Left lung (tissue), 10 donors: ENCODE measurements around the gene CDHR1. TPM values are rescaled to one million over a fixed set of nuclear protein-coding genes. Genes with fewer than 3 reads are reported as not detected.

Experiments
- ATAC-seq: fragments of 200-7000 bp; cut with Tn5 transposase; one replicate; pipeline ENCODE4 v1.9.1; 2020; ENCODE audit warnings: moderate library complexity
- DNase-seq, 4 donors: peaks; one replicate each; pipeline ENCODE4 v3.0.0-alpha.2; 2013 to 2020
- H3K27ac ChIP-seq, 2 donors: fragments of 200-600 bp; sonication (generic) in 1 of 2; one replicate each; pipeline versions ENCODE4 v1.5.0 to v1.8.0; 2020 to 2021
- H3K27me3 ChIP-seq, 2 donors: fragments of 200-600 bp; sonication (generic) in 1 of 2; one replicate each; pipeline versions ENCODE4 v1.5.0 to v1.8.0; 2020 to 2021
- H3K36me3 ChIP-seq, 2 donors: fragments of 200-600 bp; sonication (generic) in 1 of 2; one replicate each; pipeline versions ENCODE4 v1.5.0 to v1.8.0; 2020 to 2021
- H3K4me1 ChIP-seq, 2 donors: fragments of 200-600 bp; one replicate each; pipeline ENCODE4 v1.8.0; 2021
- H3K4me3 ChIP-seq, 2 donors: fragments of 200-600 bp; sonication (generic) in 1 of 2; one replicate each; pipeline versions ENCODE4 v1.5.0 to v1.8.0; 2020 to 2021; ENCODE audit warnings: mild to moderate bottlenecking in 1 of 2
- H3K9me3 ChIP-seq, 2 donors: fragments of 200-600 bp; sonication (generic) in 1 of 2; one replicate each; pipeline versions ENCODE4 v1.5.0 to v1.8.0; 2020 to 2021
- CTCF ChIP-seq, 2 donors: fragments of 200-600 bp; sonication (generic) in 1 of 2; IDR thresholded peaks; one replicate each; pipeline versions ENCODE4 v1.5.0 to v1.8.0; 2021; ENCODE audit warnings: antibody characterized with exemption in 2 of 2
- intact Hi-C, 2 donors: fragments of 100-400 bp; cut with DNase I; formaldehyde crosslinking; loops; one replicate each; pipeline versions ENCODE4 v1.11.2 to v1.14.2; 2022
- polyA plus RNA-seq, 6 donors: library from polyadenylated mRNA; unstranded; fragments of 120-200 nt; gene quantifications; one replicate each; pipeline ENCODE4 v1.2.1, GENCODE V29; 2013; ENCODE audit not compliant: insufficient read length in 6 of 6
- total RNA-seq, 2 donors: library from RNA; stranded (reverse); fragmentation: NEBNext Ultra II Directional; extraction: Animal tissue kit (Norgen Biotek cat#: 25700); gene quantifications; one replicate each; pipeline ENCODE4 v1.2.1, GENCODE V29; 2021
- donor health status: DM: no; HTN: yes; CAD: no.
- donor health status: DM: no; HTN: no; CAD: no.

CDHR1 gene
- total and polyA plus RNA-seq, 8 donors = 0.10 to 0.94 (median 0.31) TPM

GRCh38 chr10:84244651-84245270, 50.4 kb downstream of the CDHR1 start, which contains the start of gene RGR:
Gene RGR, plus strand, starts transcription at chr10:84245053. Its CDS starts 38 bp downstream, at chr10:84245091.
- H3K27me3 ChIP-seq = no peaks in the 10 kb centered on the region
- ATAC-seq (peak; percentile 74), DNase-seq (peak in 2 of 4 donors; percentile 25 to 56)
- intact Hi-C loops = no loop called here
- H3K9me3 ChIP-seq = no peaks in the 10 kb centered on the region
- no peak for TF ChIP-seq CTCF (IDR thresholded peaks at IDR 0.05)
- H3K27ac ChIP-seq = no peak within 1 kb of the TSS
- no peaks in the 10 kb centered on the region for H3K4me1 ChIP-seq
- H3K4me3 ChIP-seq = no peak within 1 kb of the TSS
- no peaks in the 10 kb centered on the region for H3K36me3 ChIP-seq

GRCh38 chr10:84247496-84247895, 53.2 kb downstream of the CDHR1 start:
- intact Hi-C loops = no loop called here
- Histone ChIP-seq H3K27me3 (no peaks in the 10 kb centered on the region), H3K36me3 (no peaks in the 10 kb centered on the region), H3K9me3 (no peaks in the 10 kb centered on the region), H3K4me1 (no peaks in the 10 kb centered on the region), H3K27ac (no peak overlapping the region), H3K4me3 (no peak overlapping the region)
- no peak for TF ChIP-seq CTCF (IDR thresholded peaks at IDR 0.05)
- ATAC-seq = no peak
- no peak for DNase-seq

- no peak for TF ChIP-seq CTCF (IDR thresholded peaks at IDR 0.05)
- H3K27ac ChIP-seq = no peak overlapping the region
- no peaks in the 10 kb centered on the region for H3K9me3 ChIP-seq
- no peak overlapping the region for H3K4me3 ChIP-seq
- intact Hi-C loops = no loop called here
- DNase-seq (no peak), ATAC-seq (no peak)
- no peaks in the 10 kb centered on the region for H3K27me3 ChIP-seq
- no peaks in the 10 kb centered on the region for H3K36me3 ChIP-seq
- H3K4me1 ChIP-seq = no peaks in the 10 kb centered on the region
Measured at GRCh38 chr10:84248794-84249193, 54.5 kb downstream of the CDHR1 start.

- intact Hi-C loops = no loop called here
- H3K4me1 ChIP-seq = no peaks in the 10 kb centered on the region
- no peak for TF ChIP-seq CTCF (IDR thresholded peaks at IDR 0.05)
- H3K9me3 ChIP-seq = no peaks in the 10 kb centered on the region
- no peak overlapping the region for H3K4me3 ChIP-seq
- H3K36me3 ChIP-seq = no peaks in the 10 kb centered on the region
- peaks cover 0 to 12% of the 10 kb centered on the region in 2 donors for H3K27me3 ChIP-seq
- ATAC-seq (no peak), DNase-seq (no peak)
- no peak overlapping the region for H3K27ac ChIP-seq
Measured at GRCh38 chr10:84254552-84255478, 60.5 kb downstream of the CDHR1 start.
